Coronary artery (tissue), 2 donors: Measurements from ENCODE around the gene PEX26.
"Not testable (repeated sequence)": the region's sequence is repeated elsewhere in the genome, so short reads cannot be mapped to it uniquely, and the experiment has no call there.

ENCODE experiments used
- DNase-seq: peaks from one replicate; pipeline ENCODE4 v3.0.0-alpha.2; 2017; ENCODE audit warnings: low spot score
- H3K27ac ChIP-seq, 2 donors: fragments of 200-600 bp; sonication (generic); one replicate each; pipeline ENCODE4 v1.5.1; 2016 to 2019
- H3K4me3 ChIP-seq: fragments of 200-600 bp; sonication (generic); 2 replicates; pipeline ENCODE4 v1.5.1; 2016; ENCODE audit warnings: mild to moderate bottlenecking, moderate library complexity
- CTCF ChIP-seq: fragments of 200-600 bp; sonication (generic); IDR thresholded peaks from one replicate; pipeline ENCODE4 v1.5.1; 2019; ENCODE audit warnings: antibody characterized with exemption

The PEX26 gene

DNA sequence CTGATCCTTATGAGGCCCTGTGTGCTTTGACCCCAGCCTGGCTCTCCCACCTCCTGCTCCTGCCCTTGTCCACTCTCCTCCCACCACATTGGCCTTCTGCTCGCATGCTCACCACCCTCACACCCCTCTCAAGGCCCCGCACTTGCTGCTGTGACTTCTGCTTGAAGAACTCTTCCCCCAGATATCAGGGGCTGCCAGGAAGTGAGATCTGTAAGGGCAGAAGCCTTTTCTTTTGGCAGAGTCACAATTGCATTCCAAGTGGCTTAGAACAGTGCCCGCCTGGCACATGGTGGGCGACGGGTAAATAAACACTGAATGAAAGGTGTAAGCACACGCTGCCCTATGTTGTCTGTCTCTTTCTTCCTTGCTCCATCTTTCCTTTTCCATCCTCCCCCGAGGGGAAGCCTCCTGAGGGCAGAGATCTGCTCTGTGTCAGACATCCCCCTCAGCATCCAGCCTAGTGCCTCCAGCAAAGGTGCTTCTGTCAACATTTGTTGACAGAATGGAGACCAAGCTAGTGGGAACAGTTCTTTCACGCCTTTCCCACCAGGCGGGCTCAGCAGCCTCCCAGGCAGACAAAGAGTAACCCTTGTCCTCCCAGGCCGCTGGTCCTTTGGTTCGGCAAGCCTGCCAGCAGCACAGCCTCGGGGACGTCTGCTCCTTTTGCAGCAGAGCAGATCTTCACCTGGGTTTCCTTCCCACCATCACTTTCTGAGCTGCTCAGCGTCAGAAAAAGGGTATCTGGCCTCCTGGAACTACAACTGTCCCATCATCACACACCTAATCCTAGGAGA is 10.0 kb upstream of the PEX26 start:
- Histone ChIP-seq H3K27ac (peak overlapping the region; percentile 84), H3K4me3 (peak overlapping the region; percentile 53)
- DNase-seq, result no peak
- no peak for TF ChIP-seq CTCF

DNA sequence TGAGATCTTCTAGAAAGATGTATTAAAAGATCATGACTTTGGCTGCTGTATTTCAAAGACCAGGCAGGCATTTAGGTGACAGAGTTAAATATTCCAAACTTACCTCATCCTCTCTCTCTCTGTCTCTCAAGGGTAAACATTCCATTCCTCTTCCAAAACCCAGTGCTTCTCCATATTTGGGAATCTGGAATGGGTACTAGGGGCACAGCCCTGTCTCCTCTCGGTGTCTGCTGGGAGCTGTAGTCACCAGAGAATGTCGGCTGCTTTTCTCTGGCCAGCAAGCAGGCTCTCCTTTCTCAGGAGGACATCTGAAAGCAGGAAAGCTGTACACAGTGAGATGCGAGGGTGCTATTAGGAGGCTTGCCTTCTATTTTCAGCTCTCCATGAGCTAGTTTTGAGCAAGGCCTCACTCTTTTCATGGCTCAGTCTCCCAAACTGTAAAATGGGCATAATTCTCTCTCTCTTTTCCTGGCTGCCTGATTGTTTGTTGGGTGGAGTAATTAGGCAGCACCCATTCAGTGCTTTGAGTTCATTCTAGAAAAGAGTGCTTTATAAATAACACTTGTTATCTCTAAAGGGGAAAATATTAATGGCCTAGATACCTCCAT is 9.3 kb upstream of the PEX26 start:
- no peak for DNase-seq
- no peak for TF ChIP-seq CTCF
- Histone ChIP-seq H3K4me3 (peak overlapping the region; percentile 53), H3K27ac (peak overlapping the region; percentile 84)

GRCh38 chr22:18069041-18069440 is 8.7 kb upstream of the PEX26 start:
- TF ChIP-seq CTCF, result no peak
- peak overlapping the region; percentile 84 for H3K27ac ChIP-seq
- no peak overlapping the region for H3K4me3 ChIP-seq

DNA sequence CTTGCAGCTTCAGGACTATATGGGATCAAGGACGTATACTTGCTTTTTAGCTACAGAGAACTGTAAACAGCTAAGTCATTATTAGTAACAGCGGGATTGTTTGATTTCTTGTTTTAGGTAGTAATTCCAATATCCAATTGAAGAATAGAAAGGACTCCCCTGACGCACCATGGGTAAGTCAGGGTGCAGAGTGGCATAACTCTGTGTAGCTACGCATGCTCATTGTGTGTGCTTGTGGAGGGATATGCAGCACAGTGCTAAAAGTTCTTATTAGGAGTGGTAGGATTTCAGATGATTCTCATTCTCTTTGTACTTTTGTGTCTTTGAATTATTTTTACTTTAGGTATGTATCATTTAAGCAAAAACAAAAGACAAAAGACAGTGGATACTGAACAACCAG is 7.7 kb upstream of the PEX26 start:
- no peak for TF ChIP-seq CTCF
- Histone ChIP-seq H3K27ac (no peak overlapping the region), H3K4me3 (no peak overlapping the region)
- no peak for DNase-seq

More at GRCh38 chr22:18069041-18069440, 8.7 kb upstream of the PEX26 start:
- DNase-seq, result no peak

DNA sequence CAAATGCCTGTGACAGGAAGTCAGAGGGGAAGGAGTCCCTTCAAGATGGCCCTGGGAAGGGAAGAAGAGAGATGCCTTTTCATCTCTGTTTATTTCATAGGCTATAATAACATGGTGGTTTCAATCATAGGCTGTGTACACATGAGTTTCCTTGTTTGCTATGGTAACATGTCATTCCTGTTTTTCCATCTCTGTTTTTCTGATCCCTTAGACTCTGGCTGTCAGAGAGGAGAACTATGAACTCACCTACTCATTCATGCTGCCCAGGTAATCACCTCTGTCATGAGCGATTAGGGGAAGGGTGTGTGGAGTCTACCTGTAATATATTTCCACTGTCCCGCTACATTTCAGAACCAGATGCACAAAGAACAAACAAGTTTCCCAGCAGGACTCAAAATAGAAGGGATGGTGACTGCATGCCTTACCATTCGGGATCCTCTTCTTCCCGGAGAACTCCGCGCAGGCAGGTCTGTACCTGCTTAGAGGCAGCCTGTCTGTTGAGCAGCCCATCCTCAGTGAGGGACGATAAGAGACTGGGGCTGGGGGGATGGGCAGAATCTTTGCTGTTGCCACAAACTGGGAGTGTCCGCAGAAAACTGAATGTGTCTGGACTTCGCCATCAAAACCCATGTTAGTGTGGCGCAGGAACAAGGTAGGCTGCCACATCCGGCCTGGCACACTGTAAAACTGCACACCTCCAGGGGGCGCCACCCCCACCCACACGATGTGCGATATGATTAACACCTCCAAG is 7.1 kb upstream of the PEX26 start:
- Histone ChIP-seq H3K27ac (no peak overlapping the region), H3K4me3 (no peak overlapping the region)
- DNase-seq, result no peak
- no peak for TF ChIP-seq CTCF

- H3K27ac ChIP-seq, DNase-seq, H3K4me3 ChIP-seq: not testable (repeated sequence)
Measured at GRCh38 chr22:18071307-18071967, 6.4 kb upstream of the PEX26 start.

DNA sequence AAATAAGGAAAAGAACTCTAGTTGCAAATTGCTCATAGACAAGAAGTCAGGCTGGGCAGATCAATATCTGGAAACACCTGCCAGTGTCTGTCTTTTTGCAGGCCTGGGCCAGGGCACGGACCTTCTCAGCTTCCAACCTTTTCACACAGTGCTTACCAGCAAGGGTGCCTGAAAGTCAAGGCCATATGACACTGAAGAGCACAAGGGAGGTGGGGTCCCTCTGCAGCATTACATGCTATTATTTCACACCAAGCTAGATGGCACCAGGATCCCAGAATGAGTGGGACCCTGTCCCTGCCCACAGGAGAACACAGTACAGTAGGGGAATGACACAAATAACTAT is 5.9 kb upstream of the PEX26 start:
- no peak for TF ChIP-seq CTCF
- no peak overlapping the region for H3K4me3 ChIP-seq
- DNase-seq, result no peak
- H3K27ac ChIP-seq, result no peak overlapping the region
